Measurements from ENCODE around the gene MPEG1.

GRCh38 chr11:59259867-59260475 is 47.2 kb upstream of the MPEG1 start:
- TF ChIP-seq CTCF (IDR thresholded peaks at IDR 0.05 in 2 of 3, conservative IDR thresholded peaks at IDR 0.05 in 1 of 3; ENCODE audit: insufficient read depth in 2 of 3, low read depth in 1 of 3, low read length in 3 of 3) (no peak), E2F6 (IDR thresholded peaks at IDR 0.05; ENCODE audit: borderline replicate concordance in 1 of 2, extremely low read depth in 1 of 2, insufficient read depth in 1 of 2, insufficient read length in 1 of 2, low read depth in 1 of 2, low read length in 1 of 2, poor library complexity in 1 of 2, severe bottlenecking in 1 of 2) (no peak), ZNF232 (CRISPR knock-in tag; IDR thresholded peaks at IDR 0.05) (no peak)
